ES-I3 (cell line): Measurements from ENCODE around the gene CHST11.
A peak's percentile ranks its signal among the peaks of the same experiment; 100 is the strongest.
"Not testable (repeated sequence)": the region's sequence is repeated elsewhere in the genome, so short reads cannot be mapped to it uniquely, and the experiment has no call there.

Experiments
- H3K36me3 ChIP-seq: 2 replicates; pipeline ENCODE4 v1.6.1; 2013; ENCODE audit warnings: mild to moderate bottlenecking, low read length, control low read depth, moderate library complexity; ENCODE audit not compliant: insufficient read depth
- H3K4me1 ChIP-seq: 2 replicates; pipeline ENCODE4 v1.6.1; 2013; ENCODE audit warnings: mild to moderate bottlenecking, control low read depth, low read length; ENCODE audit not compliant: insufficient read depth
- H3K9ac ChIP-seq: 2 replicates; pipeline ENCODE4 v1.6.1; 2013; ENCODE audit warnings: low read depth, mild to moderate bottlenecking, low read length, moderate library complexity
- H3K9me3 ChIP-seq: 2 replicates; pipeline ENCODE4 v1.6.1; 2013; ENCODE audit warnings: mild to moderate bottlenecking, low read length, moderate library complexity; ENCODE audit not compliant: control insufficient read depth, insufficient read depth

The CHST11 gene

GRCh38 chr12:104604995-104605675 is 148.4 kb downstream of the CHST11 start:
- Histone ChIP-seq H3K4me1 (peaks cover 29% of the 10 kb centered on the region), H3K36me3 (no peaks in the 10 kb centered on the region), H3K9ac (peak overlapping the region; percentile 24; the same call in 1 of the 2 replicates), H3K9me3 (no peaks in the 10 kb centered on the region)

- peak overlapping the region; percentile 24; the same call in 1 of the 2 replicates for H3K9ac ChIP-seq
- H3K36me3 ChIP-seq = no peaks in the 10 kb centered on the region
- H3K9me3 ChIP-seq = no peaks in the 10 kb centered on the region
- peaks cover 29% of the 10 kb centered on the region for H3K4me1 ChIP-seq
Observed at GRCh38 chr12:104605685-104606084, 148.9 kb downstream of the CHST11 start.

- Histone ChIP-seq H3K9ac (no peak overlapping the region), H3K36me3 (no peaks in the 10 kb centered on the region), H3K9me3 (no peaks in the 10 kb centered on the region), H3K4me1 (peaks cover 18% of the 10 kb centered on the region; the same call in 1 of the 2 replicates)
Observed at GRCh38 chr12:104608998-104609397, 152.2 kb downstream of the CHST11 start.

- peaks cover 15% of the 10 kb centered on the region; the same call in 1 of the 2 replicates for H3K4me1 ChIP-seq
- H3K36me3 ChIP-seq = no peaks in the 10 kb centered on the region
- H3K9me3 ChIP-seq = no peaks in the 10 kb centered on the region
Observed at GRCh38 chr12:104609445-104609844, 152.7 kb downstream of the CHST11 start.

GRCh38 chr12:104610513-104611235 is 153.9 kb downstream of the CHST11 start:
- Histone ChIP-seq H3K9ac (no peak overlapping the region), H3K36me3 (no peaks in the 10 kb centered on the region), H3K9me3 (no peaks in the 10 kb centered on the region), H3K4me1 (peaks cover 7% of the 10 kb centered on the region; the same call in 1 of the 2 replicates)

More at GRCh38 chr12:104609445-104609844, 152.7 kb downstream of the CHST11 start:
- H3K9ac ChIP-seq = no peak overlapping the region

GRCh38 chr12:104611671-104612070 is 154.9 kb downstream of the CHST11 start:
- H3K36me3 ChIP-seq = no peaks in the 10 kb centered on the region
- peaks cover under 1% of the 10 kb centered on the region; the same call in 1 of the 2 replicates for H3K4me1 ChIP-seq
- H3K9me3 ChIP-seq = no peaks in the 10 kb centered on the region
- no peak overlapping the region for H3K9ac ChIP-seq

GRCh38 chr12:104613372-104613771 is 156.6 kb downstream of the CHST11 start:
- not testable (repeated sequence) for H3K4me1 ChIP-seq, H3K36me3 ChIP-seq, H3K9ac ChIP-seq, H3K9me3 ChIP-seq

DNA sequence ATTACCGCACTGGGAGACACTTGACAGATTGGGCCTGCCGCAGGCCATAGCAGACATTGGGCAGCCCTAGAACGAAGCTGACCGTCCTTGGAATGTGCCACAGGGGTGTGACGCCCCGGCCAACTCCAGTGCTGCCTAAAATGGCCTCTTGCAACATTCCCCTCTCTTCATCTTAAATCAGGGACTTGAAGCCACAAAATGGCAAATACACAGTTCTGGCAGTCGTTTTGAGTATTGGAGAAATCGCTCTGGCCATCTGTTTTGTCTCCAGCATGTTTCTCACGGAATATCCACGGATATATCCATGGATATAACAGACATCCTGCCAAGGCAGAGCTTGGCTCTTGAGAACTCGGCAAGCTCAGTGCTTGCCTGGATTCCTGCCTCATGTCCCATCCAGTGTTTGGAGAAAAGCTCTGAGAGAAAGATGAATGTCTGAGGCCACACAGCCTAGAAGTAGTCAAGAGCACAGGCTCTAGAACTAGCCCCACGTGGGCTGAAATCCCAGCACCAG is 158.4 kb downstream of the CHST11 start:
- Histone ChIP-seq H3K4me1 (no peaks in the 10 kb centered on the region), H3K9ac (no peak overlapping the region), H3K36me3 (no peaks in the 10 kb centered on the region), H3K9me3 (no peaks in the 10 kb centered on the region)

GRCh38 chr12:104618691-104619090 is 161.9 kb downstream of the CHST11 start:
- Histone ChIP-seq H3K9me3 (no peaks in the 10 kb centered on the region), H3K36me3 (no peaks in the 10 kb centered on the region), H3K4me1 (peaks cover 5% of the 10 kb centered on the region; the same call in 1 of the 2 replicates), H3K9ac (no peak overlapping the region)

DNA sequence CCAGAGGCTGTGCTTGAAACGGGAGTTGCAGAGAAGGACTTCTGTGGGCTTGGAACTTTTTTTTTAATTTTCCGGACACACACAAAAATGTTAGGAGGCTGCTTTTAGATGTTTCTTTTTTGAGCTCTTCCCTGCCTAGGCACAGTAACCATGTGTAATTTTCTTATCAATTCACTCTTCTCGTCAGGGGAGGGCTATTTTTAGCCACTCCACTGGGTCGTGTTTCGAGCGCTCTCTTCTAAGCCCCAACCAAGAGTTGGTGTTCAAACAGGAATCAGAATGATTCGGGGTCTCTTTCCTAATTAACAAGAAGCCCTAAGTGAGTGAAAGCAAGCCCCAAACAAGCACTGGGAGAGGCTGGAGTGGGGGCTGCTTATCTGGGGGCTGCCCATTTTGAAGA is 162.6 kb downstream of the CHST11 start:
- Histone ChIP-seq H3K4me1 (peaks cover 5% of the 10 kb centered on the region; the same call in 1 of the 2 replicates), H3K9me3 (no peaks in the 10 kb centered on the region), H3K36me3 (no peaks in the 10 kb centered on the region), H3K9ac (no peak overlapping the region)

DNA sequence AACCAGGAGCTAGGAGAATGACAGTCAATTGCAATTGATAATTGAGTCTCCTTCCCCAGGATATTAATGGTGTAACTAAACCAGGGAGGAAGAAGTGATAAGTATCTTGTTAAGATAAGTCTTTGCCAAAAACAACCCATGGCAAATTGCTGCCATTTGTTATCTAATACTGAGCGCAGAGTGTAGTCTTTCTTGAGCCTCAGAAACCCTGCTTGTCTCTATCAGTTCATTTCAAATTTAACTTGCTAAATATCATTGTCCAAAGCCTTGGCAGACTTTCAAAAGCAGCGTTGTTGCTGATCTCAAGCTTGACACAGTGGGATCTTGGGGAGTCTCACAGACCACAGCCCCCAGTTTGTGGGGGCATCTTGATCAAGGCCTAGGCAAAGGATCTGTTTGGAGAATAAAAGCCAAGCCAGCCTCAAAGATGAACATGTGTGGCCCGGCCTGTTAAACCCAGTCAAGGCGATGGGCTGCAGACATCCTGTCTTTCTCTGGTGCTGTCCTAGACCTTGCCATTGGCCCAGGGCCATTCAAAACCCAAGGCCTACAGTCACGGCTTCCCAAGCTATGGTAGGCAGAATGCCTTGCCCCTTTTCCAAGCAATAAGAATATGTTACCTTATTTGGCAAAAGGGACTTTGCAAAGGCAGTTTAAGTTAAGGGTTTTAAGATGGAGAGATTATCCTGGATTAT is 164.2 kb downstream of the CHST11 start:
- no peak overlapping the region for H3K9ac ChIP-seq
- H3K9me3 ChIP-seq = no peaks in the 10 kb centered on the region
- H3K36me3 ChIP-seq = no peaks in the 10 kb centered on the region
- H3K4me1 ChIP-seq = peaks cover 7% of the 10 kb centered on the region; the same call in 1 of the 2 replicates

- H3K9ac ChIP-seq = no peak overlapping the region
- H3K9me3 ChIP-seq = no peaks in the 10 kb centered on the region
- peaks cover 13% of the 10 kb centered on the region for H3K4me1 ChIP-seq
- H3K36me3 ChIP-seq = no peaks in the 10 kb centered on the region
Observed at GRCh38 chr12:104622928-104623327, 166.2 kb downstream of the CHST11 start.

GRCh38 chr12:104623883-104624282 is 167.1 kb downstream of the CHST11 start:
- Histone ChIP-seq H3K9ac (no peak overlapping the region), H3K36me3 (no peaks in the 10 kb centered on the region), H3K4me1 (peaks cover 13% of the 10 kb centered on the region), H3K9me3 (no peaks in the 10 kb centered on the region)

GRCh38 chr12:104624529-104624928 is 167.8 kb downstream of the CHST11 start:
- Histone ChIP-seq H3K9me3 (no peaks in the 10 kb centered on the region), H3K9ac (no peak overlapping the region), H3K36me3 (no peaks in the 10 kb centered on the region), H3K4me1 (peaks cover 13% of the 10 kb centered on the region)
